Testis (tissue), 3 donors: ENCODE data around the gene PRKN. TPM values are rescaled to one million over a fixed set of nuclear protein-coding genes. Genes with fewer than 3 reads are reported as not detected.

ENCODE experiments used
- DNase-seq: peaks from one replicate; pipeline ENCODE4 v3.0.0-alpha.2; 2019
- H3K27ac ChIP-seq, 2 donors: fragments of 200-600 bp; sonication (generic); one replicate each; pipeline ENCODE4 v1.5.1; 2019
- H3K27me3 ChIP-seq: fragments of 200-600 bp; sonication (generic); one replicate; pipeline ENCODE4 v1.5.1; 2019
- H3K36me3 ChIP-seq: fragments of 200-600 bp; sonication (generic); one replicate; pipeline ENCODE4 v1.5.1; 2017; ENCODE audit warnings: low read depth; ENCODE audit errors: missing control alignments
- H3K4me1 ChIP-seq: fragments of 200-600 bp; sonication (generic); one replicate; pipeline ENCODE4 v1.5.1; 2019
- H3K4me3 ChIP-seq, 2 donors: fragments of 200-600 bp; sonication (generic); one replicate each; pipeline ENCODE4 v1.5.1; 2017 to 2019
- H3K9me3 ChIP-seq: fragments of 200-600 bp; sonication (generic); one replicate; pipeline ENCODE4 v1.5.1; 2017
- POLR2A ChIP-seq: fragments of 450-650 bp; IDR thresholded peaks from one replicate; pipeline ENCODE4 v1.6.1; 2017; ENCODE audit warnings: antibody characterized with exemption, mild to moderate bottlenecking, moderate library complexity
- WGBS, 2 donors: methylation state at CpG; one replicate each; pipeline ENCODE4 v1.1.5; 2018; 5-methylcytosine and 5-hydroxymethylcytosine counted together
- intact Hi-C: fragments of 100-400 bp; cut with DNase I; formaldehyde crosslinking; loops from one replicate; pipeline ENCODE4 v1.15.1; 2023; ENCODE audit warnings: low total_unique reads
- polyA plus RNA-seq: library from polyadenylated mRNA; stranded (reverse); fragments of 350-450 nt; fragmentation: Illumina TruSeq; extraction: RNeasy Lipid Tissue Mini Kit (QIAGEN cat#74804); gene quantifications from one replicate; pipeline ENCODE4 v1.2.3, GENCODE V29; 2014; ENCODE audit warnings: low read depth, low replicate concordance; ENCODE audit not compliant: insufficient read depth
- total RNA-seq, 2 donors: library from RNA; depleted of rRNA; stranded (reverse); fragments of >200 nt; gene quantifications; one replicate each; pipeline ENCODE4 v1.2.3, GENCODE V29; 2016
- TF ChIP-seq, protein P1 (sequence below), 3 experiments: fragments of 450-650 bp in 2 of 3; fragments of 200-600 bp in 1 of 3; sonication (generic) in 1 of 3; IDR thresholded peaks; one replicate each; pipeline ENCODE4 v1.5.1; 2016 to 2019; ENCODE audit warnings: antibody characterized with exemption in 3 of 3, mild to moderate bottlenecking in 2 of 3, moderate library complexity in 1 of 3

The PRKN gene
- total and polyA plus RNA-seq, 3 donors from 2014 or later = 19.1 to 34.5 (median 28.8) TPM

- Histone ChIP-seq H3K27ac (no peak overlapping the region), H3K27me3 (no peaks in the 10 kb centered on the region), H3K36me3 (no peaks in the 10 kb centered on the region), H3K4me3 (no peak overlapping the region), H3K9me3 (no peaks in the 10 kb centered on the region), H3K4me1 (no peaks in the 10 kb centered on the region)
- DNase-seq = no peak
- TF ChIP-seq, protein P1, sequence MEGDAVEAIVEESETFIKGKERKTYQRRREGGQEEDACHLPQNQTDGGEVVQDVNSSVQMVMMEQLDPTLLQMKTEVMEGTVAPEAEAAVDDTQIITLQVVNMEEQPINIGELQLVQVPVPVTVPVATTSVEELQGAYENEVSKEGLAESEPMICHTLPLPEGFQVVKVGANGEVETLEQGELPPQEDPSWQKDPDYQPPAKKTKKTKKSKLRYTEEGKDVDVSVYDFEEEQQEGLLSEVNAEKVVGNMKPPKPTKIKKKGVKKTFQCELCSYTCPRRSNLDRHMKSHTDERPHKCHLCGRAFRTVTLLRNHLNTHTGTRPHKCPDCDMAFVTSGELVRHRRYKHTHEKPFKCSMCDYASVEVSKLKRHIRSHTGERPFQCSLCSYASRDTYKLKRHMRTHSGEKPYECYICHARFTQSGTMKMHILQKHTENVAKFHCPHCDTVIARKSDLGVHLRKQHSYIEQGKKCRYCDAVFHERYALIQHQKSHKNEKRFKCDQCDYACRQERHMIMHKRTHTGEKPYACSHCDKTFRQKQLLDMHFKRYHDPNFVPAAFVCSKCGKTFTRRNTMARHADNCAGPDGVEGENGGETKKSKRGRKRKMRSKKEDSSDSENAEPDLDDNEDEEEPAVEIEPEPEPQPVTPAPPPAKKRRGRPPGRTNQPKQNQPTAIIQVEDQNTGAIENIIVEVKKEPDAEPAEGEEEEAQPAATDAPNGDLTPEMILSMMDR (IDR thresholded peaks at IDR 0.05) = no peak
- no peak for TF ChIP-seq POLR2A
- WGBS, 2 donors = 84 to 89% methylated on average over 3 of the region's 3 CpGs
- intact Hi-C loops = no loop called here
Observed at GRCh38 chr6:161346717-161347116, 1380.8 kb downstream of the PRKN start.

GRCh38 chr6:161344626-161345025 is 1382.9 kb downstream of the PRKN start:
- no peak overlapping the region for H3K4me3 ChIP-seq
- no peaks in the 10 kb centered on the region for H3K36me3 ChIP-seq
- H3K27ac ChIP-seq = no peak overlapping the region
- H3K27me3 ChIP-seq = no peaks in the 10 kb centered on the region
- no peaks in the 10 kb centered on the region for H3K9me3 ChIP-seq
- TF ChIP-seq POLR2A = no peak
- TF ChIP-seq, protein P1 (IDR thresholded peaks at IDR 0.05) = no peak
- no peaks in the 10 kb centered on the region for H3K4me1 ChIP-seq
- no peak for DNase-seq
- intact Hi-C loops = no loop called here
- 77 to 89% methylated on average over 3 of the region's 3 CpGs for WGBS, 2 donors

GRCh38 chr6:161342039-161342438 is 1385.5 kb downstream of the PRKN start:
- TF ChIP-seq POLR2A = no peak
- TF ChIP-seq, protein P1 (IDR thresholded peaks at IDR 0.05) = no peak
- Histone ChIP-seq H3K4me1 (no peaks in the 10 kb centered on the region), H3K27me3 (no peaks in the 10 kb centered on the region), H3K4me3 (no peak overlapping the region), H3K9me3 (no peaks in the 10 kb centered on the region), H3K36me3 (no peaks in the 10 kb centered on the region), H3K27ac (no peak overlapping the region)
- intact Hi-C loops = no loop called here
- no peak for DNase-seq
- 80% methylated on average over 3 of the region's 3 CpGs for WGBS, 2 donors

GRCh38 chr6:161341638-161342037 is 1385.9 kb downstream of the PRKN start:
- 54 to 57% methylated on average over 4 of the region's 4 CpGs for WGBS, 2 donors
- H3K27ac ChIP-seq = no peak overlapping the region
- H3K4me1 ChIP-seq = no peaks in the 10 kb centered on the region
- no peaks in the 10 kb centered on the region for H3K36me3 ChIP-seq
- no peaks in the 10 kb centered on the region for H3K9me3 ChIP-seq
- H3K4me3 ChIP-seq = no peak overlapping the region
- DNase-seq = no peak
- no peaks in the 10 kb centered on the region for H3K27me3 ChIP-seq
- intact Hi-C loops = no loop called here
- no peak for TF ChIP-seq POLR2A
- TF ChIP-seq, protein P1 (IDR thresholded peaks at IDR 0.05) = no peak

DNA sequence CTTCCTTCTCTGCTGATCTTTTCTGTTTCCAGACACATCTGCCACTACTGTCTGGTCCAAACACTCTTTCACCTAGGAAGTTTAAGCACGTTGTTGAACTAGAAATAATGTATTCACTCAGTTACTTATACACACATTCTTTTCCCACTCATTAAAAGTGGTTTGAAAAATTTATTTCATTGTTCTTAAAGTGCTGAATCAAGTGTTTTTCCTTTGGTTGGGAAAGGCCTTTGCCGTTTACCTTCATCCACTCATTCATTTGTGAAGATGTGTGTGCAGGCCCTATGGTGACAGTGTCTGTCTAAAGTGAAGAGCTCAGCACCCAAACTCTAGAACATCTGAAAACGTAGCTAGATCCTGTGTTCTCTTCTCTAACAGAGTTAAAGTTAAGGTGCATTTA is 1389.6 kb downstream of the PRKN start:
- no peak for TF ChIP-seq POLR2A
- TF ChIP-seq, protein P1 (IDR thresholded peaks at IDR 0.05) = no peak
- Histone ChIP-seq H3K4me3 (no peak overlapping the region), H3K36me3 (no peaks in the 10 kb centered on the region), H3K4me1 (peaks cover 6% of the 10 kb centered on the region), H3K9me3 (no peaks in the 10 kb centered on the region), H3K27me3 (no peaks in the 10 kb centered on the region), H3K27ac (no peak overlapping the region)
- 75 to 86% methylated on average over 3 of the region's 3 CpGs for WGBS, 2 donors
- DNase-seq = no peak
- intact Hi-C loops = no loop called here
